8988T (cell line): ENCODE measurements around the gene PIP5K1B.
"Not testable (repeated sequence)": the region's sequence is repeated elsewhere in the genome, so short reads cannot be mapped to it uniquely, and the experiment has no call there.

Experiments
- DNase-seq: peaks from one replicate; pipeline ENCODE4 v3.0.0; 2011

PIP5K1B gene

GRCh38 chr9:69036799-69037198 lies 331.8 kb downstream of the PIP5K1B start:
- DNase-seq = no peak

- no peak for DNase-seq
These were observed 335.6 kb downstream of the PIP5K1B start for GRCh38 chr9:69040646-69041045.

GRCh38 chr9:69044240-69045219 lies 339.5 kb downstream of the PIP5K1B start:
- DNase-seq = no peak

- DNase-seq = no peak
These were observed 340.8 kb downstream of the PIP5K1B start for GRCh38 chr9:69045821-69046220.

- DNase-seq = no peak
These were observed 341.7 kb downstream of the PIP5K1B start for GRCh38 chr9:69046723-69047122.

GRCh38 chr9:69047371-69047770 lies 342.3 kb downstream of the PIP5K1B start:
- DNase-seq = no peak

GRCh38 chr9:69049094-69049493 lies 344.1 kb downstream of the PIP5K1B start:
- no peak for DNase-seq

GRCh38 chr9:69050936-69051335 lies 345.9 kb downstream of the PIP5K1B start:
- DNase-seq = not testable (repeated sequence)

GRCh38 chr9:69054989-69055388 lies 349.9 kb downstream of the PIP5K1B start:
- DNase-seq = no peak

- DNase-seq = no peak
These were observed 351.3 kb downstream of the PIP5K1B start for GRCh38 chr9:69056191-69056815.

- no peak for DNase-seq
These were observed 353.1 kb downstream of the PIP5K1B start for GRCh38 chr9:69058101-69058500.
